ENCODE results near the gene ADCY1. TPM values are rescaled to one million over a fixed set of nuclear protein-coding genes. Genes with fewer than 3 reads are reported as not detected.

Gene ADCY1
- total RNA-seq, 4 donors from 2014 or later = 0.49 to 1.2 (median 0.72) TPM

DNA sequence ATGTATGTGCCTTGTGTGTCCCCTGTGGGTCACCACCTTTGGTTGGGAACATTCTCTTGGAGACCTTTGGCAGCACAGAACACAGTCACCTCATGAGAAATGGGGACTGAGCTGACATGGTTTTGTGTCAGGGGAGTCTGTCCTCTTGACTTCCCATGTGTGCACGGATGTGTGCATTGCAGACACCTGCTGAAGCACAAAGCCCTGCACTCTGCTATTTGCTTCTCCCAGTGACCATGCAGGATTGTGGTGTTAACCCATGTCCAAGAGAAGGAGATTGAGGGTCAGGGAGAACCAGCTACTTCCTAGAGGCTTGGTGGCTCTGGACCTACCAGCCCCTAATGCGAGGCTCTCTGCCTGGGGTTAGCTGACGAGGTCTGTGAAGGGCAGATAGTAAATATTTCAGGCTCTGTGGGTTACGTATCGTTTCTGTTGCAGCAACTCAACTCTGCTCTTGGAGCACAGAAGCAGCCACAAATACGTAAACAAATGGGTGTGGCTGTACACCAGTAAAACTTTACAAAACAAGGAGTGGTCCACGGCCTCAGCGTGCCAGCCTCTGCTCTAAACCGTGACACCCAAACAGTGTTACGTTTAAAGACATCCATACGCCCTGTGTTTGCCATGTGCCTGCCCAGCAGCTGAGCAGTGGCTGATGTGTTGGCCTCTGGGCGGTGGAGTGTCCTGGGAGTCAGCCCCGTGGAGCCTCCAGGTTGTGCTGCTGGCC is 51.7 kb downstream of the ADCY1 start:
- no peak overlapping the region for H3K27ac ChIP-seq
- 81 to 94% methylated on average over 8 to 10 of the region's 13 CpGs for WGBS, 2 donors (ENCODE audit: low coverage in 1 of 2)
- H3K4me3 ChIP-seq = no peak overlapping the region
- H3K4me1 ChIP-seq = no peaks in the 10 kb centered on the region
- TF ChIP-seq POLR2A (IDR thresholded peaks at IDR 0.05) (no peak), POLR2AphosphoS5 (IDR thresholded peaks at IDR 0.05) (no peak), EP300 (IDR thresholded peaks at IDR 0.05) (no peak)
- TF ChIP-seq, protein P1, sequence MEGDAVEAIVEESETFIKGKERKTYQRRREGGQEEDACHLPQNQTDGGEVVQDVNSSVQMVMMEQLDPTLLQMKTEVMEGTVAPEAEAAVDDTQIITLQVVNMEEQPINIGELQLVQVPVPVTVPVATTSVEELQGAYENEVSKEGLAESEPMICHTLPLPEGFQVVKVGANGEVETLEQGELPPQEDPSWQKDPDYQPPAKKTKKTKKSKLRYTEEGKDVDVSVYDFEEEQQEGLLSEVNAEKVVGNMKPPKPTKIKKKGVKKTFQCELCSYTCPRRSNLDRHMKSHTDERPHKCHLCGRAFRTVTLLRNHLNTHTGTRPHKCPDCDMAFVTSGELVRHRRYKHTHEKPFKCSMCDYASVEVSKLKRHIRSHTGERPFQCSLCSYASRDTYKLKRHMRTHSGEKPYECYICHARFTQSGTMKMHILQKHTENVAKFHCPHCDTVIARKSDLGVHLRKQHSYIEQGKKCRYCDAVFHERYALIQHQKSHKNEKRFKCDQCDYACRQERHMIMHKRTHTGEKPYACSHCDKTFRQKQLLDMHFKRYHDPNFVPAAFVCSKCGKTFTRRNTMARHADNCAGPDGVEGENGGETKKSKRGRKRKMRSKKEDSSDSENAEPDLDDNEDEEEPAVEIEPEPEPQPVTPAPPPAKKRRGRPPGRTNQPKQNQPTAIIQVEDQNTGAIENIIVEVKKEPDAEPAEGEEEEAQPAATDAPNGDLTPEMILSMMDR (IDR thresholded peaks at IDR 0.05) = no peak
- no peaks in the 10 kb centered on the region for H3K36me3 ChIP-seq
- H3K27me3 ChIP-seq = no peaks in the 10 kb centered on the region
- peaks cover 0 to 27% (median 0%) of the 10 kb centered on the region in 3 donors for H3K9me3 ChIP-seq
- ATAC-seq = no peak

DNA sequence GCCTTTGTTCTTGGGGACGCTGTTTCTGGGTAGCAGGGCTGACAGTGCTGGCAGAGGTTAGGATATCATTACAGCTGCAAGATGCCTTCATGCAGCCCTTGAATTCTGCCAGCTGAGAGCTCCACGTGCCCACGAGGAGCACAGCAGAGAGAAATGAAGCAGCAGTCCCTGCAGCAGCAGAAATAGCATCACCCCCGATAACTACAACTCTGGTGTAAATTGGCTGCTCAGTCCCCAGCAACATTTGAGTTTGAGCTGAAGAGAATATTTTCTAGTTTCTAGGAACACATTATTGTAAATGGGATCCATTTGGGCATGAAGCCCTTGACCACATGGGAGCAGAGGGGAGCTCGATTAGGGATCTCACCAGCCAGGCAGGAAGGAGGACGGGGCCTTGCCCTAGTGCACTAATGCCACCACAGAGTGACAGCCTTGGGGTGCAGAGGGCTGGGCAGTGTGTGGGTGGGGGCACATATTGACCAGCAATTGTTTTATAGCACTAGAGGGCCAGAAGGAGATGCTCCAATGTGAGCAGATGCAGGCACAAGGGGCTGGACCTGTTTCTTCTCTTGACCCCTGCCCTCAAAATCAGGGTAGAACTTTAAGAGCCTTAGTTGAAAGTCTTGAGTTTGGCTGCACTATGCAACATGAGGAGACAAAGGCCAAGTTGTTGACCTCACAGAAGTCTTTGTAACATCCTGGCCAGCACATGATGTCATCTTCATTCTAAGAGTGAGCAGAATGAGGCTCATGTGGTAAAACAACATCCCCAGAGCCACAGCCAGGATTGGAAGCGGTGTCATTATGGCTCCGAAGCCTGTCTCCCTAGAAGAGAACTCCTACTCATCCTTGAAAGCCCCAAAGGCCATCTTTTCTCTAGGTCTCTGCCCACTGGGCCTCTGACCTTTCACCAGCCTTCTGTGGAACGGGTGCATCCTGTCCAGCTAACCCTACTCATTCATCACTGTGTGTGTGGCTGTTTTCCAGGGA is 52.6 kb downstream of the ADCY1 start:
- Histone ChIP-seq H3K4me1 (no peaks in the 10 kb centered on the region), H3K27me3 (no peaks in the 10 kb centered on the region), H3K36me3 (no peaks in the 10 kb centered on the region), H3K27ac (no peak overlapping the region), H3K9me3 (peaks cover 0 to 21% (median 0%) of the 10 kb centered on the region in 3 donors), H3K4me3 (no peak overlapping the region)
- TF ChIP-seq POLR2A (IDR thresholded peaks at IDR 0.05) = no peak
- TF ChIP-seq, protein P1 (IDR thresholded peaks at IDR 0.05) = no peak
- no peak for TF ChIP-seq EP300 (IDR thresholded peaks at IDR 0.05)
- TF ChIP-seq POLR2AphosphoS5 (IDR thresholded peaks at IDR 0.05) = no peak
- ATAC-seq = no peak
- WGBS, 2 donors (ENCODE audit: low coverage in 1 of 2) = 79 to 80% methylated on average over 3 to 5 of the region's 9 CpGs

DNA sequence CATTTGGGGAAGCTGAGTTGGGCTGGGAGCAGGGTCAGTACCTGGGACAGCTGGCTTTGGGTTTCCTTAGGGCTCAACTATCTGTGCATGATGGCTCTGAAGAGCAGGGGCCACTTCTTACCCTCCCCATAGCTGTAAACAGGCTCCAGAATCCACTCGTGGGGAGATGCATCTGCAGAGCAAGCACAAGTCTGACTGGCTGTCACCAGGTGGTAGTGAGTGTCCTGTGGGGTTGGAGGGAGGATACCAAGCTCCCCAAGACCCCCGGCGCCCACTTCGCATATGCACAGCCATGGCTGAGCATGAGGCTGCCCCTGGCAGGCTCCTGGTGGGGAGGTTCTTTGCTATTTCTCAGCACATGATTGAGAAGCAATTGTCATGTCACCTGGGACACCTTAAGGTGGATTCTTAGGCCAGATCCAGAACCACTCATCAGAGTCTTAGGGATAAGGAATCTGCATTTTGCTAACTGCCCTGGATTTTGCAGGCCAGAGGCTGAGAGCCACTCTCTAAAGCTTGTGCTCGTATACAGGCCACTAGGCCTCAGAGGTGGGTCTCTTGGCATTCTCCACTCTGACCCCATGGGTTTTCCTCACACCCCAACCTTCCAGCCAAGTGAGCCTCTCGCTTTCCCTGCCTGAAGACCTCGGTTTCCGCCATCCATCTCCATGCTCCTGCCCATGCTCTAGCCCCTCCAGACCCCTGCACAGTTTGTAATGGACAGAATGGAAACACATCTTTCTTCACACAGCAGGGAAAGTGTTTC is 53.7 kb downstream of the ADCY1 start:
- no peaks in the 10 kb centered on the region for H3K27me3 ChIP-seq
- no peak overlapping the region for H3K27ac ChIP-seq
- no peaks in the 10 kb centered on the region for H3K36me3 ChIP-seq
- no peak for ATAC-seq
- no peaks in the 10 kb centered on the region for H3K4me1 ChIP-seq
- WGBS, 2 donors (ENCODE audit: low coverage in 1 of 2) = 83 to 100% methylated on average over 1 to 3 of the region's 8 CpGs
- no peak overlapping the region for H3K4me3 ChIP-seq
- TF ChIP-seq POLR2AphosphoS5 (IDR thresholded peaks at IDR 0.05) (no peak), EP300 (IDR thresholded peaks at IDR 0.05) (no peak), POLR2A (IDR thresholded peaks at IDR 0.05) (no peak)
- TF ChIP-seq, protein P1 (IDR thresholded peaks at IDR 0.05) = no peak
- peaks cover 0 to 14% (median 0%) of the 10 kb centered on the region in 3 donors for H3K9me3 ChIP-seq

DNA sequence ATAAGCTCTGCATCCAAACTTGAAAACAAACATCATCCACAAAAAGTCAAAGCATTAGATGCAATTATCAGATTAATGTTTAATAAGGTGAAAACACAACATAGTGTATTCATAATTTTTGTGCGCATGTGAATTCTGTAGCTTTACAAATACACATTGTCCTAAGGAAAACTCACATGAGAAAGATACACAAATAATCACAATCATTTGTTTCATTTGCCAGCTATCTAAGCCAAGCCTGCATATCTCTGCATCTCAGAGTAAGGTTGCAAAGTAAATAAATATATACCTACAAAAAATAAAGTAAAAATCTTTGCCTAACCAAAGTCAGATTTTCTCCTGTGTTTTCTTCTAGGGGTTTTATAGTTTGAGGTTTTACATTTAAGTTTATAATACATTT is 57.4 kb downstream of the ADCY1 start:
- no peak for TF ChIP-seq POLR2A (IDR thresholded peaks at IDR 0.05)
- TF ChIP-seq, protein P1 (IDR thresholded peaks at IDR 0.05) = no peak
- TF ChIP-seq EP300 (IDR thresholded peaks at IDR 0.05) = no peak
- H3K27ac ChIP-seq = no peak overlapping the region
- 82 to 94% methylated on average over 1 of the region's 1 CpG for WGBS, 2 donors (ENCODE audit: low coverage in 1 of 2)

More for the DNA sequence above, 57.4 kb downstream of the ADCY1 start:
- H3K36me3 ChIP-seq = no peaks in the 10 kb centered on the region
- ATAC-seq = no peak
- H3K27me3 ChIP-seq = no peaks in the 10 kb centered on the region
- H3K4me1 ChIP-seq = no peaks in the 10 kb centered on the region
- H3K4me3 ChIP-seq = no peak overlapping the region
- H3K9me3 ChIP-seq = peaks cover 0 to 14% (median 0%) of the 10 kb centered on the region in 3 donors
